ENCODE measurements around the gene TBC1D22B. TPM values are rescaled to one million over a fixed set of nuclear protein-coding genes. Genes with fewer than 3 reads are reported as not detected.

The TBC1D22B gene
- total and polyA plus RNA-seq, 9 of the 15 experiments (the other 6 are each of a cell fraction or from before 2014, with no cell fraction given), result 4.8 to 24.2 (median 13.5) TPM

- TF ChIP-seq MTA3 (IDR thresholded peaks at IDR 0.05; ENCODE audit: borderline replicate concordance) (peak; percentile 90), SNRNP70 (optimal IDR thresholded peaks at IDR 0.05; ENCODE audit: low read depth, low read length) (no peak), ATF2 (CRISPR knock-in tag; IDR thresholded peaks at IDR 0.05) (no peak), JUNB (CRISPR knock-in tag; conservative IDR thresholded peaks at IDR 0.05) (no peak), CSDE1 (IDR thresholded peaks at IDR 0.05) (peak in 1 of 2 experiments; percentile 73; a peak in 1 of 4 replicates), ZBTB34 (CRISPR knock-in tag; IDR thresholded peaks at IDR 0.05) (no peak), ELF4 (CRISPR knock-in tag; IDR thresholded peaks at IDR 0.05) (peak; percentile 53; the same call in 1 of the 2 replicates), MYNN (IDR thresholded peaks at IDR 0.05) (no peak), MYNN (CRISPR knock-in tag; IDR thresholded peaks at IDR 0.05) (no peak), SP1 (CRISPR knock-in tag; IDR thresholded peaks at IDR 0.05) (peak; percentile 92), UBTF (IDR thresholded peaks at IDR 0.05; ENCODE audit: borderline replicate concordance in 1 of 2, low read depth in 2 of 2, low read length in 2 of 2) (0 out of 4 replicates have a peak, but pooled peaks of 1 of the 2 experiments have one; percentile 64), PREB (CRISPR knock-in tag; IDR thresholded peaks at IDR 0.05) (no peak), RBM15 (IDR thresholded peaks at IDR 0.05; ENCODE audit: insufficient read depth, low read length) (no peak), ZNF449 (CRISPR knock-in tag; IDR thresholded peaks at IDR 0.05) (0 out of 2 replicates have a peak, but pooled peaks have one; percentile 42), ESRRB (CRISPR knock-in tag; IDR thresholded peaks at IDR 0.05; ENCODE audit: borderline replicate concordance) (no peak), CBX8 (IDR thresholded peaks at IDR 0.05; ENCODE audit: borderline replicate concordance, extremely low read depth, low read depth, low read length, poor library complexity, severe bottlenecking) (no peak), ETS1 (conservative IDR thresholded peaks at IDR 0.05; ENCODE audit: control insufficient read depth, low read depth, low read length) (0 out of 2 replicates have a peak, but pooled peaks have one; percentile 40)
Observed at GRCh38 chr6:37257634-37258404, at the start of gene TBC1D22B, which contains the start of gene TMEM217 (continued).
